ENCODE measurements around the gene TBC1D19. TPM values are rescaled to one million over a fixed set of nuclear protein-coding genes. Genes with fewer than 3 reads are reported as not detected.
"Not testable (repeated sequence)": the region's sequence is repeated elsewhere in the genome, so short reads cannot be mapped to it uniquely, and the experiment has no call there.

TBC1D19 gene
- total RNA-seq, 1 donor from 2014 or later: 0.96 TPM

GRCh38 chr4:26596843-26597242 is 13.0 kb downstream of the TBC1D19 start:
- DNase-seq (ENCODE audit: low spot score) (no peak), ATAC-seq (no peak)

GRCh38 chr4:26601204-26601603 is 17.3 kb downstream of the TBC1D19 start:
- DNase-seq (ENCODE audit: low spot score) (no peak), ATAC-seq (no peak)

GRCh38 chr4:26607776-26608175 is 23.9 kb downstream of the TBC1D19 start:
- ATAC-seq (no peak), DNase-seq (ENCODE audit: low spot score) (no peak)

- ATAC-seq (no peak), DNase-seq (ENCODE audit: low spot score) (no peak)
Measured at GRCh38 chr4:26609391-26609790, 25.5 kb downstream of the TBC1D19 start.

- ATAC-seq: no peak
- no peak for DNase-seq (ENCODE audit: low spot score)
Measured at GRCh38 chr4:26609868-26610267, 26.0 kb downstream of the TBC1D19 start.

- ATAC-seq: no peak
- no peak for DNase-seq (ENCODE audit: low spot score)
Measured at GRCh38 chr4:26611372-26611771, 27.5 kb downstream of the TBC1D19 start.

- DNase-seq (ENCODE audit: low spot score) (no peak), ATAC-seq (no peak)
Measured at GRCh38 chr4:26611885-26612284, 28.0 kb downstream of the TBC1D19 start.

- DNase-seq (ENCODE audit: low spot score) (no peak), ATAC-seq (no peak)
Measured at GRCh38 chr4:26613237-26613636, 29.4 kb downstream of the TBC1D19 start.

GRCh38 chr4:26613735-26614134 is 29.9 kb downstream of the TBC1D19 start:
- no peak for DNase-seq (ENCODE audit: low spot score)
- no peak for ATAC-seq

GRCh38 chr4:26619784-26620183 is 35.9 kb downstream of the TBC1D19 start:
- ATAC-seq (no peak), DNase-seq (ENCODE audit: low spot score) (no peak)

- ATAC-seq: no peak
- DNase-seq (ENCODE audit: low spot score): no peak
Measured at GRCh38 chr4:26621366-26621765, 37.5 kb downstream of the TBC1D19 start.

GRCh38 chr4:26622913-26623312 is 39.0 kb downstream of the TBC1D19 start:
- ATAC-seq: no peak

GRCh38 chr4:26626658-26627057 is 42.8 kb downstream of the TBC1D19 start:
- ATAC-seq; DNase-seq (ENCODE audit: low spot score): not testable (repeated sequence)

More at GRCh38 chr4:26622913-26623312, 39.0 kb downstream of the TBC1D19 start:
- no peak for DNase-seq (ENCODE audit: low spot score)

GRCh38 chr4:26632916-26633315 is 49.0 kb downstream of the TBC1D19 start:
- no peak for DNase-seq (ENCODE audit: low spot score)
- ATAC-seq: no peak

- ATAC-seq (no peak), DNase-seq (ENCODE audit: low spot score) (no peak)
Measured at GRCh38 chr4:26634237-26634636, 50.4 kb downstream of the TBC1D19 start.

- ATAC-seq (no peak), DNase-seq (ENCODE audit: low spot score) (no peak)
Measured at GRCh38 chr4:26636458-26636857, 52.6 kb downstream of the TBC1D19 start.

GRCh38 chr4:26640639-26641038 is 56.8 kb downstream of the TBC1D19 start:
- not testable (repeated sequence) for DNase-seq (ENCODE audit: low spot score)

GRCh38 chr4:26647523-26648224 is 63.8 kb downstream of the TBC1D19 start:
- no peak for ATAC-seq
- no peak for DNase-seq (ENCODE audit: low spot score)

More at GRCh38 chr4:26640639-26641038, 56.8 kb downstream of the TBC1D19 start:
- ATAC-seq: not testable (repeated sequence)

GRCh38 chr4:26648260-26648659 is 64.4 kb downstream of the TBC1D19 start:
- DNase-seq (ENCODE audit: low spot score): no peak
- no peak for ATAC-seq

- no peak for ATAC-seq
- no peak for DNase-seq (ENCODE audit: low spot score)
Measured at GRCh38 chr4:26660261-26660660, 76.4 kb downstream of the TBC1D19 start.

GRCh38 chr4:26663888-26664287 is 80.0 kb downstream of the TBC1D19 start:
- ATAC-seq (no peak), DNase-seq (ENCODE audit: low spot score) (no peak)

- no peak for DNase-seq (ENCODE audit: low spot score)
- no peak for ATAC-seq
Measured at GRCh38 chr4:26670903-26671537, 87.1 kb downstream of the TBC1D19 start.
